ENCODE data around the gene MTM1. TPM values are rescaled to one million over a fixed set of nuclear protein-coding genes. Genes with fewer than 3 reads are reported as not detected.

MTM1 gene
- total and polyA plus RNA-seq, 2 experiments from 2014 or later = 3.2 to 8.7 TPM

GRCh38 chrX:150697641-150698040, 129.2 kb downstream of the MTM1 start (continued):
- TF ChIP-seq ZNF462 (CRISPR knock-in tag; IDR thresholded peaks at IDR 0.05) (no peak), ZNF114 (CRISPR knock-in tag; IDR thresholded peaks at IDR 0.05) (no peak), ETS1 (IDR thresholded peaks at IDR 0.05) (no peak)

DNA sequence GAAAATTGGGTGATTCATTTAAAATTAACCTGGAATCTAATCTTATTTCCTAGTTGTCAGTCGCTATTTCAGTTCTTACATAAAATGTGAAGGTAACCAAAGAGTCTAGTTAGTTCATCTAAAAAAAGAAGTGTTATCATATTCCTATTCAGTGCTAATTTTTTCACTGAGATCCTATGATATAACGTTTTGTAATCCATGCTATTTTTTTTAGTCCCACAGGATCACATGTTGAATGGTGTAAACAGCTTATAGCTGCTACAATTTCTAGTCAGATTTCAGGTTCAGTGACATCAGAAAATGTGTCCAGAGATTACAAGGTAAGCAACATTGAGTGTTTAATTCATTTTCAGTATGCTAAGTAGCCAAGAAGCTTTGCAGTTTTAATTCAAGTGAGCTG, 130.6 kb downstream of the MTM1 start:
- Histone ChIP-seq H3K4me3 (no peak overlapping the region), H3K4me2 (no peak overlapping the region), H3K4me1 (ENCODE audit: insufficient read depth) (peaks cover 7% of the 10 kb centered on the region), H2AFZ (no peak overlapping the region), H3K79me2 (replicated peaks; ENCODE audit: insufficient read depth) (peaks cover 11% of the 10 kb centered on the region; the same call in 1 of the 2 replicates), H3K36me3 (ENCODE audit: insufficient read depth) (no peaks in the 10 kb centered on the region), H3K27ac (ENCODE audit: low read depth) (no peak overlapping the region), H3K9me2 (ENCODE audit: insufficient read depth) (no peaks in the 10 kb centered on the region), H3F3A (replicated peaks; ENCODE audit: low read depth) (no peaks in the 10 kb centered on the region), H3K27me3 (ENCODE audit: insufficient read depth) (no peaks in the 10 kb centered on the region), H4K20me1 (replicated peaks; ENCODE audit: insufficient read depth) (no peaks in the 10 kb centered on the region)
- Mint-ChIP-seq H3K4me1 (peaks cover 14% of the 10 kb centered on the region), H3K27ac (no peak overlapping the region), H3K27me3 (ENCODE audit: insufficient read depth, low read depth, poor library complexity) (no peaks in the 10 kb centered on the region), H3K9me3 (no peaks in the 10 kb centered on the region), H3K4me3 (no peak overlapping the region), H3K36me3 (ENCODE audit: low read depth) (no peaks in the 10 kb centered on the region)
- DNase-seq (ENCODE audit: low spot score) (no peak), ATAC-seq (no peak)
- TF ChIP-seq ZNF462 (CRISPR knock-in tag; IDR thresholded peaks at IDR 0.05) (no peak), CREB1 (CRISPR knock-in tag; IDR thresholded peaks at IDR 0.05; ENCODE audit: low read depth) (no peak), EZH2 (IDR thresholded peaks at IDR 0.05; ENCODE audit: low read depth, unreplicated experiment) (no peak), STAT1 (IDR thresholded peaks at IDR 0.05; ENCODE audit: unreplicated experiment) (no peak)
- TF ChIP-seq, protein P1, sequence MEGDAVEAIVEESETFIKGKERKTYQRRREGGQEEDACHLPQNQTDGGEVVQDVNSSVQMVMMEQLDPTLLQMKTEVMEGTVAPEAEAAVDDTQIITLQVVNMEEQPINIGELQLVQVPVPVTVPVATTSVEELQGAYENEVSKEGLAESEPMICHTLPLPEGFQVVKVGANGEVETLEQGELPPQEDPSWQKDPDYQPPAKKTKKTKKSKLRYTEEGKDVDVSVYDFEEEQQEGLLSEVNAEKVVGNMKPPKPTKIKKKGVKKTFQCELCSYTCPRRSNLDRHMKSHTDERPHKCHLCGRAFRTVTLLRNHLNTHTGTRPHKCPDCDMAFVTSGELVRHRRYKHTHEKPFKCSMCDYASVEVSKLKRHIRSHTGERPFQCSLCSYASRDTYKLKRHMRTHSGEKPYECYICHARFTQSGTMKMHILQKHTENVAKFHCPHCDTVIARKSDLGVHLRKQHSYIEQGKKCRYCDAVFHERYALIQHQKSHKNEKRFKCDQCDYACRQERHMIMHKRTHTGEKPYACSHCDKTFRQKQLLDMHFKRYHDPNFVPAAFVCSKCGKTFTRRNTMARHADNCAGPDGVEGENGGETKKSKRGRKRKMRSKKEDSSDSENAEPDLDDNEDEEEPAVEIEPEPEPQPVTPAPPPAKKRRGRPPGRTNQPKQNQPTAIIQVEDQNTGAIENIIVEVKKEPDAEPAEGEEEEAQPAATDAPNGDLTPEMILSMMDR (conservative IDR thresholded peaks at IDR 0.05; ENCODE audit: low read depth in 2 of 2) = no peak
